WTC11 (cell line): ENCODE measurements around the gene KHK. TPM values are rescaled to one million over a fixed set of nuclear protein-coding genes. Genes with fewer than 3 reads are reported as not detected.
A peak's percentile ranks its signal among the peaks of the same experiment; 100 is the strongest.

ENCODE experiments used
- ATAC-seq: fragments of 200-7000 bp; cut with Tn5 transposase; 2 replicates; pipeline ENCODE4 v1.10.0; 2021; ENCODE audit warnings: mild to moderate bottlenecking, moderate library complexity
- CTCF ChIA-PET: fragments of 300-600 bp; sonication (Branson Sonifier 250); formaldehyde crosslinking; loops from one replicate; lab custom pipeline; 2021; ENCODE audit warnings: antibody characterized with exemption; lab: Charles Lee
- POLR2A ChIA-PET: fragments of 350-600 bp; sonication (Branson Sonifier 250); formaldehyde crosslinking; loops from one replicate; lab custom pipeline; 2021; ENCODE audit warnings: antibody characterized with exemption; lab: Charles Lee
- DNase-seq: peaks from one replicate; pipeline ENCODE4 v3.0.0; 2021; ENCODE audit warnings: low spot score
- H3K27ac Mint-ChIP-seq: 2 replicates; pipeline ENCODE4 v1.8.0; 2021; ENCODE audit warnings: mixed read lengths
- H3K27me3 Mint-ChIP-seq: 2 replicates; pipeline ENCODE4 v1.8.0; 2021; ENCODE audit warnings: low read depth, mild to moderate bottlenecking, moderate library complexity, mixed read lengths
- H3K36me3 Mint-ChIP-seq: 2 replicates; pipeline ENCODE4 v1.8.0; 2021; ENCODE audit warnings: mixed read lengths
- H3K4me1 Mint-ChIP-seq: 2 replicates; pipeline ENCODE4 v1.8.0; 2022; ENCODE audit warnings: mixed read lengths
- H3K4me3 Mint-ChIP-seq: 2 replicates; pipeline ENCODE4 v1.8.0; 2021; ENCODE audit warnings: mild to moderate bottlenecking, moderate library complexity, mixed read lengths
- H3K9me3 Mint-ChIP-seq: 2 replicates; pipeline ENCODE4 v1.8.0; 2021; ENCODE audit warnings: mixed read lengths
- ATF1 ChIP-seq: sonication (generic); formaldehyde crosslinking; IDR thresholded peaks from 2 replicates; pipeline ENCODE4 v1.8.1; 2023; ENCODE audit warnings: mild to moderate bottlenecking, moderate library complexity, missing genetic modification reagents
- ATF2 ChIP-seq: sonication (generic); formaldehyde crosslinking; IDR thresholded peaks from 2 replicates; pipeline ENCODE4 v1.8.1; 2022; ENCODE audit warnings: low read depth, missing genetic modification reagents, borderline replicate concordance
- CREB1 ChIP-seq: sonication (generic); formaldehyde crosslinking; IDR thresholded peaks from 2 replicates; pipeline ENCODE4 v1.8.0; 2023; ENCODE audit warnings: mild to moderate bottlenecking, missing genetic modification reagents
- E2F4 ChIP-seq: sonication (generic); formaldehyde crosslinking; IDR thresholded peaks from 2 replicates; pipeline ENCODE4 v1.8.1; 2022; ENCODE audit warnings: low read depth, mild to moderate bottlenecking, moderate library complexity, missing genetic modification reagents, borderline replicate concordance
- ELF4 ChIP-seq: sonication (generic); formaldehyde crosslinking; IDR thresholded peaks from 2 replicates; pipeline ENCODE4 v1.8.1; 2022; ENCODE audit warnings: low read depth, mild to moderate bottlenecking, moderate library complexity, missing genetic modification reagents
- EMX1 ChIP-seq: fragments of 250-450 bp; sonication (Bioruptor Pico); IDR thresholded peaks from 2 replicates; pipeline ENCODE4 v1.8.0; 2021; ENCODE audit warnings: mild to moderate bottlenecking
- ESRRA ChIP-seq: sonication (generic); formaldehyde crosslinking; IDR thresholded peaks from 2 replicates; pipeline ENCODE4 v1.8.1; 2022; ENCODE audit warnings: mild to moderate bottlenecking, missing genetic modification reagents, borderline replicate concordance
- FOXJ3 ChIP-seq: sonication (generic); formaldehyde crosslinking; IDR thresholded peaks from 2 replicates; pipeline ENCODE4 v1.9.0; 2021; ENCODE audit warnings: missing genetic modification reagents, mild to moderate bottlenecking, borderline replicate concordance
- JUN ChIP-seq: sonication (generic); formaldehyde crosslinking; IDR thresholded peaks from 2 replicates; pipeline ENCODE4 v1.8.0; 2023; ENCODE audit warnings: mild to moderate bottlenecking, missing genetic modification reagents
- NFATC4 ChIP-seq: fragments of 250-450 bp; sonication (Bioruptor Pico); IDR thresholded peaks from 2 replicates; pipeline ENCODE4 v1.9.0; 2021; ENCODE audit warnings: mild to moderate bottlenecking
- PREB ChIP-seq: sonication (generic); formaldehyde crosslinking; IDR thresholded peaks from 2 replicates; pipeline ENCODE4 v1.8.1; 2022; ENCODE audit warnings: mild to moderate bottlenecking, missing genetic modification reagents, moderate library complexity, borderline replicate concordance
- PRRX2 ChIP-seq: fragments of 250-450 bp; sonication (Bioruptor Pico); IDR thresholded peaks from 2 replicates; pipeline ENCODE4 v1.8.0; 2021; ENCODE audit warnings: mild to moderate bottlenecking
- RORB ChIP-seq: fragments of 250-450 bp; sonication (Bioruptor Pico); IDR thresholded peaks from 2 replicates; pipeline ENCODE4 v1.9.0; 2021; ENCODE audit warnings: mild to moderate bottlenecking
- SMAD3 ChIP-seq: sonication (generic); formaldehyde crosslinking; IDR thresholded peaks from 2 replicates; pipeline ENCODE4 v1.8.0; 2022; ENCODE audit warnings: missing genetic modification reagents, mild to moderate bottlenecking, borderline replicate concordance
- SP1 ChIP-seq: sonication (generic); formaldehyde crosslinking; conservative IDR thresholded peaks from 2 replicates; pipeline ENCODE4 v1.8.1; 2022; ENCODE audit warnings: missing genetic modification reagents
- TCF7 ChIP-seq: sonication (generic); formaldehyde crosslinking; IDR thresholded peaks from 2 replicates; pipeline ENCODE4 v1.8.0; 2022; ENCODE audit warnings: mild to moderate bottlenecking, low read depth, missing genetic modification reagents, moderate library complexity
- TP53 ChIP-seq: sonication (generic); formaldehyde crosslinking; IDR thresholded peaks from 2 replicates; pipeline ENCODE4 v1.8.1; 2023; ENCODE audit warnings: mild to moderate bottlenecking, missing genetic modification reagents
- ZNF121 ChIP-seq: sonication (generic); formaldehyde crosslinking; IDR thresholded peaks from 2 replicates; pipeline ENCODE4 v1.8.0; 2023; ENCODE audit warnings: missing genetic modification reagents
- ZNF219 ChIP-seq: sonication (generic); formaldehyde crosslinking; IDR thresholded peaks from 2 replicates; pipeline ENCODE4 v1.8.0; 2023; ENCODE audit warnings: missing genetic modification reagents, mild to moderate bottlenecking, borderline replicate concordance
- ZNF423 ChIP-seq: fragments of 250-450 bp; sonication (Bioruptor Pico); IDR thresholded peaks from 2 replicates; pipeline ENCODE4 v2.1.2; 2022; ENCODE audit warnings: mild to moderate bottlenecking, moderate library complexity
- ZNF512 ChIP-seq: sonication (generic); formaldehyde crosslinking; IDR thresholded peaks from 2 replicates; pipeline ENCODE4 v1.8.1; 2022; ENCODE audit warnings: missing genetic modification reagents, borderline replicate concordance
- total RNA-seq: library from RNA; stranded (reverse); gene quantifications from 3 replicates; pipeline ENCODE4 v1.2.3, GENCODE V29; 2021

KHK gene
- total RNA-seq, 1 experiment from 2014 or later, result 17.4 TPM

GRCh38 chr2:27050996-27051901 is 35.3 kb upstream of the KHK start, which contains the start of gene AGBL5 (continued):
- TF ChIP-seq ELF4 (CRISPR knock-in tag) (no peak; the same call in 1 of the 2 replicates), EMX1 (peak; percentile 91; the same call in 1 of the 2 replicates), FOXJ3 (CRISPR knock-in tag) (no peak), ZNF423 (CRISPR knock-in tag) (no peak), JUN (0 out of 2 replicates have a peak, but pooled peaks have one; percentile 15), ZNF512 (no peak), ESRRA (CRISPR knock-in tag) (peak; percentile 52; the same call in 1 of the 2 replicates), E2F4 (CRISPR knock-in tag) (no peak), TP53 (CRISPR knock-in tag) (peak; percentile 74), RORB (CRISPR knock-in tag) (no peak), NFATC4 (CRISPR knock-in tag) (0 out of 2 replicates have a peak, but pooled peaks have one; percentile 62), ZNF219 (CRISPR knock-in tag) (no peak), TCF7 (no peak), PREB (CRISPR knock-in tag) (0 out of 2 replicates have a peak, but pooled peaks have one; percentile 63), ATF1 (CRISPR knock-in tag) (no peak), CREB1 (CRISPR knock-in tag) (peak; percentile 63; the same call in 1 of the 2 replicates), SMAD3 (CRISPR knock-in tag) (no peak), PRRX2 (CRISPR knock-in tag) (peak; percentile 64; the same call in 1 of the 2 replicates), ZNF121 (CRISPR knock-in tag) (no peak)
- TF ChIP-seq, all 79 proteins: peak for 38

GRCh38 chr2:27051902-27052645 is 34.5 kb upstream of the KHK start:
- ATAC-seq, result peak; percentile 16
- CTCF ChIA-PET, result interaction anchor here (0.5 to 4.4 kb wide), 14 partner anchors 12 to 139 kb away, joined by 3 to 38 read pairs (median 4); partner anchors contain the start of genes KHK and OST4
- H3K4me1 Mint-ChIP-seq, result peaks cover 12% of the 10 kb centered on the region
- peak overlapping the region; percentile 87 for H3K4me3 Mint-ChIP-seq
- peaks cover 23% of the 10 kb centered on the region for H3K36me3 Mint-ChIP-seq
- POLR2A ChIA-PET, result interaction anchor here (0.9 to 4.0 kb wide), 8 partner anchors 9 to 35 kb away, joined by 3 to 27 read pairs (median 3); partner anchors contain the start of genes EMILIN1, KHK, OST4 and TMEM214
- peak overlapping the region; percentile 45; the same call in 1 of the 2 replicates for H3K27ac Mint-ChIP-seq
- peaks cover 10% of the 10 kb centered on the region for H3K27me3 Mint-ChIP-seq
- H3K9me3 Mint-ChIP-seq, result peaks cover 3% of the 10 kb centered on the region; the same call in 1 of the 2 replicates
- DNase-seq, result peak; percentile 71
- TF ChIP-seq ATF2 (CRISPR knock-in tag), result no peak
- 0 out of 2 replicates have a peak, but pooled peaks have one; percentile 13 for TF ChIP-seq SP1 (CRISPR knock-in tag)
